Measurements from ENCODE around the gene MBD3. TPM values are rescaled to one million over a fixed set of nuclear protein-coding genes. Genes with fewer than 3 reads are reported as not detected.

The MBD3 gene
- polyA plus RNA-seq, 1 donor = 67.1 TPM

GRCh38 chr19:1592024-1592754, 476 bp downstream of the MBD3 start:
- peak; percentile 94 for DNase-seq

- no peak for DNase-seq
These were observed 1.1 kb downstream of the MBD3 start for GRCh38 chr19:1591421-1592023.

GRCh38 chr19:1590641-1591397, 1.8 kb downstream of the MBD3 start:
- no peak for DNase-seq

GRCh38 chr19:1587872-1588271, 4.8 kb downstream of the MBD3 start:
- no peak for DNase-seq

GRCh38 chr19:1585243-1585580, 7.5 kb downstream of the MBD3 start:
- no peak for DNase-seq

- no peak for DNase-seq
These were observed 8.0 kb downstream of the MBD3 start for GRCh38 chr19:1584500-1585242.

- no peak for DNase-seq
These were observed 10.5 kb downstream of the MBD3 start for GRCh38 chr19:1582201-1582600.

GRCh38 chr19:1580957-1581356, 11.7 kb downstream of the MBD3 start:
- DNase-seq = no peak

- no peak for DNase-seq
These were observed 12.3 kb downstream of the MBD3 start for GRCh38 chr19:1580382-1580781.

- DNase-seq = no peak
These were observed 13.4 kb downstream of the MBD3 start for GRCh38 chr19:1579222-1579621.

GRCh38 chr19:1577929-1578618, 14.6 kb downstream of the MBD3 start:
- DNase-seq = no peak

- no peak for DNase-seq
These were observed 15.4 kb downstream of the MBD3 start for GRCh38 chr19:1577090-1577928.

- DNase-seq = no peak
These were observed 16.2 kb downstream of the MBD3 start for GRCh38 chr19:1576242-1577089.

GRCh38 chr19:1575323-1576241, 17.1 kb downstream of the MBD3 start:
- DNase-seq = no peak

GRCh38 chr19:1574354-1575136, 18.1 kb downstream of the MBD3 start:
- DNase-seq = no peak

GRCh38 chr19:1572795-1573194, 19.9 kb downstream of the MBD3 start:
- no peak for DNase-seq

GRCh38 chr19:1571358-1571757, 21.3 kb downstream of the MBD3 start:
- no peak for DNase-seq

- DNase-seq = no peak
These were observed 21.8 kb downstream of the MBD3 start for GRCh38 chr19:1570836-1571235.

- DNase-seq = no peak
These were observed 22.7 kb downstream of the MBD3 start for GRCh38 chr19:1569997-1570396.

Measured in hindlimb muscle (tissue), 1 donor.